Ishikawa (cell line): ENCODE data around the gene CELA2B.
A peak's percentile ranks its signal among the peaks of the same experiment; 100 is the strongest.

Experiments used
- CEBPB ChIP-seq: IDR thresholded peaks from 2 replicates; pipeline ENCODE4 v1.6.1; 2012
- CREB1 ChIP-seq: IDR thresholded peaks from 2 replicates; pipeline ENCODE4 v1.6.1; 2012; ENCODE audit warnings: low read depth
- EGR1 ChIP-seq: IDR thresholded peaks from 2 replicates; pipeline ENCODE4 v1.6.1; 2012
- EP300 ChIP-seq: IDR thresholded peaks from 2 replicates; pipeline ENCODE4 v1.6.1; 2012; ENCODE audit warnings: borderline replicate concordance
- FOXM1 ChIP-seq: IDR thresholded peaks from 2 replicates; pipeline ENCODE4 v1.6.1; 2012; ENCODE audit warnings: low read depth, borderline replicate concordance
- MAX ChIP-seq: IDR thresholded peaks from 2 replicates; pipeline ENCODE4 v1.6.1; 2012
- NFIC ChIP-seq: IDR thresholded peaks from 2 replicates; pipeline ENCODE4 v1.6.1; 2012
- RAD21 ChIP-seq: IDR thresholded peaks from 2 replicates; pipeline ENCODE4 v1.6.1; 2012; ENCODE audit warnings: low read depth
- REST ChIP-seq: IDR thresholded peaks from 2 replicates; pipeline ENCODE4 v1.6.1; 2012; ENCODE audit warnings: low read depth, mild to moderate bottlenecking
- TAF1 ChIP-seq: IDR thresholded peaks from 2 replicates; pipeline ENCODE4 v1.6.1; 2012; ENCODE audit warnings: low read depth, mild to moderate bottlenecking
- TCF12 ChIP-seq: IDR thresholded peaks from 2 replicates; pipeline ENCODE4 v1.6.1; 2012; ENCODE audit warnings: low read depth
- TEAD4 ChIP-seq: IDR thresholded peaks from 2 replicates; pipeline ENCODE4 v1.6.1; 2012
- USF1 ChIP-seq: IDR thresholded peaks from 2 replicates; pipeline ENCODE4 v1.6.1; 2012
- YY1 ChIP-seq: IDR thresholded peaks from 2 replicates; pipeline ENCODE4 v1.6.1; 2012; ENCODE audit warnings: low read depth
- ZBTB7A ChIP-seq: IDR thresholded peaks from 2 replicates; pipeline ENCODE4 v1.6.1; 2012; ENCODE audit warnings: low read depth

The CELA2B gene

GRCh38 chr1:15459771-15460707 is 15.9 kb upstream of the CELA2B start:
- TF ChIP-seq REST (no peak), EP300 (no peak), MAX (no peak), YY1 (no peak), CREB1 (no peak), CEBPB (no peak), RAD21 (no peak), ZBTB7A (no peak), TCF12 (no peak), TEAD4 (no peak), TAF1 (no peak), USF1 (no peak), NFIC (no peak), EGR1 (no peak), FOXM1 (no peak)

GRCh38 chr1:15460708-15461095 is 15.2 kb upstream of the CELA2B start:
- TF ChIP-seq TCF12 (no peak), NFIC (no peak), YY1 (no peak), TAF1 (no peak), CREB1 (no peak), EP300 (no peak), REST (no peak), EGR1 (no peak), TEAD4 (no peak), RAD21 (no peak), FOXM1 (no peak), MAX (no peak), USF1 (no peak)

- TF ChIP-seq FOXM1 (no peak), USF1 (peak; percentile 22; the same call in 1 of the 2 replicates), EGR1 (no peak)
These were observed 10.2 kb upstream of the CELA2B start for GRCh38 chr1:15465674-15466073.

- TF ChIP-seq EP300 = no peak
- TF ChIP-seq MAX = no peak
- TF ChIP-seq CREB1 = no peak
- TF ChIP-seq RAD21 = no peak
These were observed 7.8 kb upstream of the CELA2B start for GRCh38 chr1:15468145-15468544.

- no peak for TF ChIP-seq NFIC
- no peak for TF ChIP-seq TEAD4
- TF ChIP-seq FOXM1 = no peak
- no peak for TF ChIP-seq CEBPB
These were observed 6.5 kb upstream of the CELA2B start for GRCh38 chr1:15469361-15469760.

- no peak for TF ChIP-seq CREB1
- peak; percentile 74 for TF ChIP-seq USF1
These were observed 3.3 kb upstream of the CELA2B start for GRCh38 chr1:15472587-15472986.
